K562 (cell line): ENCODE results near the gene ST8SIA4. TPM values are rescaled to one million over a fixed set of nuclear protein-coding genes. Genes with fewer than 3 reads are reported as not detected.

Experiments used
- ATAC-seq: fragments of 200-7000 bp; cut with Tn5 transposase; 3 replicates; pipeline ENCODE4 v1.9.1; 2020; ENCODE audit warnings: moderate library complexity
- BruUV-seq: library from RNA; stranded (reverse); fragments of 400-500 nt; replicated peaks from 2 replicates; lab custom pipeline; 2021; lab: Mats Ljungman, UMichigan
- CTCF ChIA-PET: fragments of 300-600 bp; formaldehyde crosslinking; extraction: SDS; loops from one replicate; lab custom pipeline; 2021; ENCODE audit warnings: low intra/inter-chr PET ratio; lab: Yijun Ruan, JAX
- POLR2A ChIA-PET: fragments of 300-600, 350-650 bp; sonication (Branson Sonifier 250); formaldehyde crosslinking; extraction: SDS; loops from one replicate; lab custom pipeline; 2021; ENCODE audit warnings: antibody characterized with exemption, inconsistent platforms; lab: Yijun Ruan, JAX
- DNase-seq, 4 experiments: peaks; one replicate each; pipeline versions ENCODE4 v3.0.0 to v3.0.0-alpha.2; 2011 to 2018; ENCODE audit warnings: low spot score in 3 of 4, mixed read lengths in 3 of 4; ENCODE audit errors: extremely low read depth in 1 of 4
- FAIRE-seq: peaks from 2 replicates; lab custom pipeline; 2011; peaks lifted over from hg19 to GRCh38; lab: Jason Lieb, UNC
- H2AFZ ChIP-seq: 2 replicates; pipeline ENCODE4 v1.6.0; 2011; ENCODE audit warnings: low read depth, low read length, control low read depth, inconsistent platforms
- H3K27ac ChIP-seq: fragments of 200-600 bp; 3 replicates; pipeline ENCODE4 v1.8.0; 2011; ENCODE audit warnings: low read depth, mild to moderate bottlenecking, control low read depth, inconsistent platforms, low read length, moderate library complexity, mixed read lengths; ENCODE audit errors: extremely low read depth
- H3K27me3 ChIP-seq, 2 experiments: fragments of 300-600 bp in 1 of 2; 2 replicates in 1 of 2; 3 replicates in 1 of 2; pipeline versions ENCODE4 v1.6.0 to v1.8.0; 2011; ENCODE audit warnings: inconsistent platforms in 2 of 2, low read length in 2 of 2, mild to moderate bottlenecking in 1 of 2, mixed read lengths in 1 of 2, moderate library complexity in 1 of 2; ENCODE audit not compliant: control insufficient read depth in 2 of 2, insufficient read depth in 2 of 2
- H3K36me3 ChIP-seq: fragments of 300-600 bp; 3 replicates; pipeline ENCODE4 v1.8.0; 2011; ENCODE audit warnings: mild to moderate bottlenecking, low read length, inconsistent platforms; ENCODE audit not compliant: control insufficient read depth, insufficient read depth
- H3K4me1 ChIP-seq, 2 experiments: fragments of 200-600 bp in 1 of 2; replicated peaks in 1 of 2; 2 replicates in 1 of 2; 3 replicates in 1 of 2; pipeline versions ENCODE4 v1.5.1 to v1.8.0; 2011; ENCODE audit warnings: inconsistent platforms in 2 of 2, low read length in 2 of 2, mild to moderate bottlenecking in 1 of 2, mixed read lengths in 1 of 2, moderate library complexity in 1 of 2; ENCODE audit not compliant: control insufficient read depth in 2 of 2, insufficient read depth in 2 of 2
- H3K4me2 ChIP-seq: 2 replicates; pipeline ENCODE4 v1.6.1; 2011; ENCODE audit warnings: low read length, control low read depth, inconsistent platforms, mixed read lengths; ENCODE audit not compliant: insufficient read depth
- H3K4me3 ChIP-seq: fragments of 200-600 bp; sonication (generic), shearing (Covaris generic); 2 replicates; pipeline ENCODE4 v1.5.1; 2016; ENCODE audit warnings: control low read depth, inconsistent platforms
- H3K79me2 ChIP-seq: fragments of 200-600 bp; 3 replicates; pipeline ENCODE4 v1.8.0; 2011; ENCODE audit warnings: low read length, inconsistent platforms; ENCODE audit not compliant: control insufficient read depth, insufficient read depth
- H3K9ac ChIP-seq, 2 experiments: 2 replicates each; pipeline versions ENCODE4 v1.6.0 to v1.6.1; 2011; ENCODE audit warnings: low read depth in 2 of 2, low read length in 2 of 2, control low read depth in 1 of 2, inconsistent platforms in 1 of 2, mild to moderate bottlenecking in 1 of 2, mixed read lengths in 1 of 2; ENCODE audit not compliant: insufficient read depth in 1 of 2
- H3K9me1 ChIP-seq: one replicate; pipeline ENCODE4 v1.6.0; 2011; ENCODE audit warnings: inconsistent platforms, mild to moderate bottlenecking, low read length, moderate library complexity; ENCODE audit not compliant: control insufficient read depth, insufficient read depth
- H3K9me3 ChIP-seq: replicated peaks from 2 replicates; pipeline ENCODE4 v1.5.1; 2011; ENCODE audit warnings: low read depth, low read length, inconsistent platforms; ENCODE audit not compliant: control insufficient read depth, insufficient read depth
- H4K20me1 ChIP-seq: replicated peaks from 2 replicates; pipeline ENCODE4 v1.6.1; 2011; ENCODE audit warnings: low read length, inconsistent platforms, mixed read lengths; ENCODE audit not compliant: control insufficient read depth, insufficient read depth
- CBX1 ChIP-seq: sonication (generic); IDR thresholded peaks from 2 replicates; pipeline ENCODE4 v1.6.1; 2016; ENCODE audit warnings: antibody characterized with exemption, low read depth, mild to moderate bottlenecking
- CREB1 ChIP-seq, 2 experiments: sonication (generic) in 1 of 2; formaldehyde crosslinking in 1 of 2; IDR thresholded peaks; 2 replicates each; pipeline versions ENCODE4 v1.6.1 to v1.8.0; 2012 to 2022; ENCODE audit warnings: inconsistent platforms in 1 of 2, mild to moderate bottlenecking in 1 of 2, missing genetic modification reagents in 1 of 2, moderate library complexity in 1 of 2
- CUX1 ChIP-seq: fragments of 200-800 bp; sonication (Bioruptor generic); IDR thresholded peaks from 2 replicates; pipeline ENCODE4 v1.6.1; 2016; ENCODE audit warnings: missing genetic modification characterization, missing compliant biosample characterization
- E2F1 ChIP-seq: sonication (generic); formaldehyde crosslinking; IDR thresholded peaks from 2 replicates; pipeline ENCODE4 v1.8.1; 2023; ENCODE audit warnings: mild to moderate bottlenecking, missing genetic modification reagents, moderate library complexity
- HDAC1 ChIP-seq, 2 experiments: fragments of 450-650 bp; IDR thresholded peaks; 2 replicates each; pipeline ENCODE4 v1.6.1; 2016 to 2017; ENCODE audit warnings: inconsistent platforms in 1 of 2, mild to moderate bottlenecking in 1 of 2, moderate library complexity in 1 of 2
- HNRNPUL1 ChIP-seq: fragments of 200-400 bp; formaldehyde crosslinking; IDR thresholded peaks from 2 replicates; pipeline ENCODE4 v1.6.1; 2017; ENCODE audit warnings: low read length
- NONO ChIP-seq, 2 experiments: fragments of 200-400 bp in 1 of 2; fragments of 450-650 bp in 1 of 2; formaldehyde crosslinking in 1 of 2; IDR thresholded peaks; 2 replicates each; pipeline ENCODE4 v1.6.1; 2017; ENCODE audit warnings: low read depth in 2 of 2, mild to moderate bottlenecking in 2 of 2, moderate library complexity in 2 of 2, low read length in 1 of 2
- NR0B1 ChIP-seq: fragments of 450-650 bp; IDR thresholded peaks from one replicate; pipeline ENCODE4 v1.6.1; 2018; ENCODE audit warnings: mild to moderate bottlenecking, moderate library complexity; ENCODE audit not compliant: partially characterized antibody
- PBX2 ChIP-seq, 2 experiments: IDR thresholded peaks in 1 of 2; conservative IDR thresholded peaks in 1 of 2; 2 replicates each; pipeline ENCODE4 v1.6.1; 2016; ENCODE audit warnings: low read depth in 2 of 2, mild to moderate bottlenecking in 1 of 2, missing compliant biosample characterization in 1 of 2, missing genetic modification characterization in 1 of 2, moderate library complexity in 1 of 2
- RFX7 ChIP-seq: fragments of 250-450 bp; sonication (Bioruptor Pico); IDR thresholded peaks from 2 replicates; pipeline ENCODE4 v1.5.1; 2021; ENCODE audit warnings: mild to moderate bottlenecking
- RNF2 ChIP-seq: sonication (generic); IDR thresholded peaks from 2 replicates; pipeline ENCODE4 v1.6.1; 2016
- ZNF197 ChIP-seq: fragments of 200-800 bp; sonication (Bioruptor generic); IDR thresholded peaks from 2 replicates; pipeline ENCODE4 v1.6.1; 2016; ENCODE audit warnings: low read depth, missing genetic modification characterization, missing compliant biosample characterization
- WGBS: fragments of 100-300 bp; shearing (Covaris generic); methylation state at CpG from one replicate; pipeline ENCODE4 v1.1.6; 2016; ENCODE audit warnings: low coverage, mixed read lengths; ENCODE audit not compliant: insufficient coverage; ENCODE audit errors: missing lambda C conversion rate; 5-methylcytosine and 5-hydroxymethylcytosine counted together
- in situ Hi-C: fragments of 300-500 bp; cut with MboI; formaldehyde crosslinking; loops from 4 replicates; pipeline ENCODE4 v1.15.0; 2018; ENCODE audit warnings: inconsistent platforms, mixed read lengths
- intact Hi-C: fragments of 100-400 bp; cut with micrococcal nuclease; formaldehyde crosslinking; loops from 2 replicates; pipeline ENCODE4 v1.14.2; 2022
- polyA plus RNA-seq, 8 experiments: library from polyadenylated mRNA; depleted of rRNA in 4 of 8; stranded (reverse) in 5 of 8; unstranded in 3 of 8; fragments of >200 nt; fragmentation: Nextera tagmentation in 2 of 8; fragmentation: Illumina TruSeq in 1 of 8; extraction: Ambion mirVana in 2 of 8; extraction: Trizol in 1 of 8; gene quantifications; 2 replicates each; pipeline versions ENCODE4 v1.2.1 to v1.2.3, GENCODE V29; 2011 to 2014; ENCODE audit warnings: inconsistent platforms in 1 of 8, missing spikeins in 1 of 8
- total RNA-seq, 7 experiments: library from RNA; depleted of rRNA in 6 of 7; stranded (reverse); fragments of >200 nt in 6 of 7; fragmentation: Illumina TruSeq in 2 of 7; extraction: Trizol in 2 of 7; gene quantifications; 2 replicates each; pipeline versions ENCODE4 v1.2.1 to v1.2.3, GENCODE V29; 2011 to 2021; ENCODE audit warnings: low replicate concordance in 1 of 7

Gene ST8SIA4
- total and polyA plus RNA-seq, 9 of the 15 experiments (the other 6 are each of a cell fraction or from before 2014, with no cell fraction given), result 0.22 to 2.0 (median 0.54) TPM

- H3K4me3 ChIP-seq, result no peak overlapping the region
- H3K9me1 ChIP-seq, result no peaks in the 10 kb centered on the region
- FAIRE-seq, result no peak
- no peaks in the 10 kb centered on the region for H3K36me3 ChIP-seq
- no peaks in the 10 kb centered on the region for H3K4me1 ChIP-seq
- BruUV-seq, result no TSS peak
- no peak for DNase-seq
- H3K27me3 ChIP-seq, result no peaks in the 10 kb centered on the region
- intact Hi-C loops (no loop called here), in situ Hi-C loops (no loop called here)
- no peak for ATAC-seq
- no peaks in the 10 kb centered on the region for H4K20me1 ChIP-seq
- no peak overlapping the region for H3K27ac ChIP-seq
- CTCF ChIA-PET, result no interaction called here
- no peak overlapping the region for H2AFZ ChIP-seq
- POLR2A ChIA-PET, result no interaction called here
- WGBS, result 0% methylated on average over 3 of the region's 3 CpGs
- no peaks in the 10 kb centered on the region for H3K9me3 ChIP-seq
- H3K9ac ChIP-seq, result no peak overlapping the region
- no peaks in the 10 kb centered on the region for H3K79me2 ChIP-seq
- no peak overlapping the region for H3K4me2 ChIP-seq
- no peak for TF ChIP-seq RNF2
- no peak for TF ChIP-seq NR0B1
- no peak for TF ChIP-seq CREB1 (IDR thresholded peaks at IDR 0.05)
- no peak for TF ChIP-seq CREB1 (CRISPR knock-in tag; IDR thresholded peaks at IDR 0.05)
- no peak for TF ChIP-seq E2F1 (CRISPR knock-in tag)
- TF ChIP-seq CUX1 (CRISPR knock-in tag), result no peak
- no peak for TF ChIP-seq NONO (IDR thresholded peaks at IDR 0.05; ENCODE audit: low read depth in 2 of 2, low read length in 1 of 2)
- TF ChIP-seq RFX7 (CRISPR knock-in tag), result no peak
- TF ChIP-seq HNRNPUL1, result no peak
- TF ChIP-seq PBX2 (CRISPR knock-in tag; IDR thresholded peaks at IDR 0.05; ENCODE audit: low read depth), result no peak
- no peak for TF ChIP-seq PBX2 (tag; conservative IDR thresholded peaks at IDR 0.05; ENCODE audit: low read depth)
- TF ChIP-seq HDAC1 (IDR thresholded peaks at IDR 0.05), result no peak
- no peak for TF ChIP-seq ZNF197 (CRISPR knock-in tag)
- TF ChIP-seq CBX1, result no peak
These were observed 108.9 kb downstream of the ST8SIA4 start for GRCh38 chr5:100794218-100794617.
